WI38 (cell line): Measurements from ENCODE around the gene SPEM1.

Experiments
- H3K4me3 ChIP-seq: 2 replicates; pipeline ENCODE4 v1.5.1; 2011; ENCODE audit warnings: low read depth, mild to moderate bottlenecking, control low read depth, low read length
- CTCF ChIP-seq: IDR thresholded peaks from 2 replicates; pipeline ENCODE4 v1.5.1; 2012; ENCODE audit warnings: low read depth, mild to moderate bottlenecking, control low read depth, low read length

The SPEM1 gene

GRCh38 chr17:7437950-7438614, 18.0 kb downstream of the SPEM1 start:
- TF ChIP-seq CTCF: no peak
- H3K4me3 ChIP-seq: no peak overlapping the region

- no peak for TF ChIP-seq CTCF
- H3K4me3 ChIP-seq: no peak overlapping the region
Measured at GRCh38 chr17:7438656-7439460, 18.7 kb downstream of the SPEM1 start.

GRCh38 chr17:7439462-7440112, 19.5 kb downstream of the SPEM1 start, which contains the start of gene FGF11:
TSS of gene FGF11 (plus strand) at chr17:7439512. CDS start at chr17:7439621, 109 bp downstream.
- peak within 1 kb of the TSS; percentile 46 for H3K4me3 ChIP-seq
- no peak for TF ChIP-seq CTCF

GRCh38 chr17:7440113-7440833, 20.1 kb downstream of the SPEM1 start:
- no peak for TF ChIP-seq CTCF
- peak overlapping the region; percentile 46 for H3K4me3 ChIP-seq

GRCh38 chr17:7440834-7441195, 20.7 kb downstream of the SPEM1 start:
- H3K4me3 ChIP-seq: no peak overlapping the region
- no peak for TF ChIP-seq CTCF

- no peak overlapping the region for H3K4me3 ChIP-seq
- TF ChIP-seq CTCF: no peak
Measured at GRCh38 chr17:7441266-7441665, 21.1 kb downstream of the SPEM1 start.
